ENCODE results near the gene EMILIN2.
A peak's percentile ranks its signal among the peaks of the same experiment; 100 is the strongest.
"Not testable (repeated sequence)": the region's sequence is repeated elsewhere in the genome, so short reads cannot be mapped to it uniquely, and the experiment has no call there.

EMILIN2 gene

GRCh38 chr18:2847317-2848246 lies 776 bp downstream of the EMILIN2 start:
- peak; percentile 15 to 32 for DNase-seq

DNA sequence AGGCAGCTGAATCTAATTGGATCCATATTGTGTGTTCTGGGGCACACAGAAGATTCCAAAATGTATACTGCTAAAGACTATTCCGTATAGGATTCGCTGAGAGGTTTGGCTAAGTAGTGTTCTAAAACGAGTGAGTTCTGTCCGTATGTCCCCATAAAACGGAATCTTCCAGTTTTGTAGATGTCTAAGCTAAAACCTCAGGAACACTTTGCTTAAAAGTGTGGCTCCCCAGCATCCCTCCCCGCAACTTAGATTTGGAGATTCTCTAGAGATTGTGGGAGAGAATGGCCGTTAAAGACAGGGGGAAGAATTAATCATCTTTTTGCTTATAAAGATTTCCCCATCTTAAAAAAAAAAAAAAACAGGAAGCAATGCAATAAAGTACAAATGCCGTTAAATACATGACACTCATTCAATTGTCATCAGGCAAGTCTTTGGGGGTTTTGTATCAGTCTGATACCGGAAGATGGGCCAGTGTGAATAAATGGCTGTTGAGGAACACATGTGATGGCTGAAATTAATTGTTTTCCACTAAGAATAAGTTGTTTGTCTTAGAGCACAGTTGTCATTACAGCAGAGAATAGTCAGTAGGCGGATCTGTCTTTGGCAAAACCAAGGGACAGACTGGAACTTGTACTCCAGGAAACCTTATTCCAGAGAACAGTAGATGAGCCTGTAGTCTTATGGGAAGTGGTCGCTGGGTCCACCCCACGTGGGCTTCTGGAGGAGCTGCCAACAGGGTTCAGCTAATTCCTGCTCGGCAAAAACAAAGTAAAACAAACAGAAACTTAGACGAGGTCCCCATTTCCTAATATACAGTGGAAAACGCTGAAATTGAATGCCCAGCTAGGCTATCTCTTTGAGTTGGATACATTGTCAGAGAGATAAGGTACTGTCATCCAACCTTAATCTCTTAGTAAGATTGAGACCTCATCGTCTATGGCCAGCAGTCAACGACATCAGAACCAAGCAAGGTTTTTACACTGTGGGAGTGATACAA lies 1.7 kb downstream of the EMILIN2 start:
- DNase-seq: no peak

DNA sequence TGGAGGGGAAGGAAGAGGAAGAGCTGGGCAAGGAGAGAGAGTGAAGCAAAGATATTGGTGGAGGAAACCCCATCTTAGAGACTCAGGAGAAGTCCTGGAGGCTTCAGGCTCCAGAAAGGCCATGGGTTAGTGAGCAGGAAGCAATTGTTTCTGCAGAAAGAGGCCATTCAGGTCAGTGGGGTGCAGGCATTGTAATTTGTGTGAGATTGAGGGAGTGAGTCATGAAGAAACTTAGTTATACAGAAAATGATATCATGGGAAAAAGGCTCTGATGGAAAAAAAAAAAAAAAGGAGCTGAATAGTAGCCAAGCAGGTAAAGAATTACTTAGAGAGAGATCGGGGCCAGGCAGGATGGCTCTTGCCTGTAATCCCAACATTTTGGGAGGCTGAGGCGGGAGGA lies 4.0 kb downstream of the EMILIN2 start:
- DNase-seq: no peak

GRCh38 chr18:2851771-2852170 lies 5.0 kb downstream of the EMILIN2 start:
- no peak for DNase-seq

GRCh38 chr18:2852460-2852859 lies 5.7 kb downstream of the EMILIN2 start:
- not testable (repeated sequence) for DNase-seq

GRCh38 chr18:2853173-2853925 lies 6.5 kb downstream of the EMILIN2 start:
- no peak for DNase-seq

GRCh38 chr18:2853926-2854664 lies 7.3 kb downstream of the EMILIN2 start:
- no peak for DNase-seq

GRCh38 chr18:2854875-2855274 lies 8.1 kb downstream of the EMILIN2 start:
- DNase-seq: no peak

- no peak for DNase-seq
Measured at GRCh38 chr18:2855560-2856350, 8.9 kb downstream of the EMILIN2 start.

GRCh38 chr18:2856547-2857170 lies 9.9 kb downstream of the EMILIN2 start:
- DNase-seq: no peak

DNA sequence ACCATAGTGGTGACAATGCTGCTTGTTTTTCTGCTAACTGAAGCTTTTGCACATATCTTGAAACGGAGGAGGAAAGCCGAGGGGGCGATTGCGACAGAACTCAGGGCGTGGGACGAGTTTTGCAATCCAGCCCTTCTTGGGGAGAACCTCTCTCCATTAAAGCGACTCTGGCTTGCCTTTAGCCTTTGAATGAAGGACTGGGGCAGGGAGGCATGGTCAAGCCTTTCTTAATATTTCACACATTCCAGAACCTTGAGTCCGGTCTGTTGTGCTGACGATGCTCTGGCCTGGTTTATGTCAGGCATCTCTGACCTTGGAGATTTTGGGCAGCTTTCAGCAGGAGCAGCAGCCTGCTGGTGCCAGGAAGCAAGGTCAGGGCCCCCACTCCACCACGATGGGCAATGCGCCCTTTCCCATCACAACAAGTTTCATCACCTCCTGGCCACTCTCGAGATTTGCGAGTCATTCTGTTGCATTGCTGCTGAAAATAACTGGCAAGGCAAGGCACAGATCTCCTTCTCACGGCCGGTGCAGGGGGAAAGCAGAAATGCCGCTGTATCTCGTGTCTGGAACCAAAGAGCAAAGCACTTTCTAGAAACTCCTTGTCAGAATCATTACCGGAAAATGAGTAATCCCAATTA lies 10.8 kb downstream of the EMILIN2 start:
- DNase-seq: no peak

- not testable (repeated sequence) for DNase-seq
Measured at GRCh38 chr18:2860397-2860796, 13.6 kb downstream of the EMILIN2 start.

GRCh38 chr18:2863997-2864396 lies 17.2 kb downstream of the EMILIN2 start:
- DNase-seq: not testable (repeated sequence)

DNA sequence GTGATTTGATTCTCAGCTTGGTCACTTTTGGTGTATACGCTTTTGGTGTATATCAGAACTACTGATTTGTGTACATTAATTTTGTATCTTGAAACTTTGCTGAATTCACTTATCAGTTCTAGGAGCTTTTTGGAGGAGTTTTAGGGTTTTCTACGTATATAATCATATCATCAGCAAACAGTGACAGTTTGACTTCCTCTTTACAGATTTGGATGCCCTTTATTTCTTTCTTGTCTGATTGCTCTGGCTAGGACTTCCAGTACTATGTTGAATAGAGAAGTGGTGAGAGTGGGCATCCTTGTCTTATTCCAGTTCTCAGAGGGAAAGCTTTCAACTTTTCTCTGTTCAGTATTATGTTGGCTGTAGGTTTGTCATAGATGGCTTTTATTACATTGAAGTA lies 19.7 kb downstream of the EMILIN2 start:
- not testable (repeated sequence) for DNase-seq

GRCh38 chr18:2869207-2869606 lies 22.4 kb downstream of the EMILIN2 start:
- DNase-seq: no peak

- DNase-seq: no peak
Measured at GRCh38 chr18:2871111-2871720, 24.4 kb downstream of the EMILIN2 start.

DNA sequence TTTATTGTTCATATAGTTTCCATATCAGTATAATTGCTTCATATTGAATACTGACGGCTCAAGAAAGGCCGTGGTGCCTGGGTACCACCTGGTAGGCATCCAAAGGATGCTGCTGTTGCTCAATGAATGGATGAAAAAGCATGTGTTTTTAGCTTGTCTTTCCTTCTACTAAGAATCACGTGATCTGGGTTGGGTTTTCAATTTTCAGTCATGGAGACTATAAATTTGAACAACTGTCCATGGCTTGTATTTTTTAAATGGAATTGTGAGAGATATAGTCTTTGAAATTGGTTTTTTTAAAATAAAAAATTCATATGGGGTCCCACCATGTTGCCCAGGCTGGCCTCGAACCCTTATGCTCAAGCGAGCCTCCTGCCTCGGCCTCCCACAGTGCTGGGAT lies 25.3 kb downstream of the EMILIN2 start:
- no peak for DNase-seq

DNA sequence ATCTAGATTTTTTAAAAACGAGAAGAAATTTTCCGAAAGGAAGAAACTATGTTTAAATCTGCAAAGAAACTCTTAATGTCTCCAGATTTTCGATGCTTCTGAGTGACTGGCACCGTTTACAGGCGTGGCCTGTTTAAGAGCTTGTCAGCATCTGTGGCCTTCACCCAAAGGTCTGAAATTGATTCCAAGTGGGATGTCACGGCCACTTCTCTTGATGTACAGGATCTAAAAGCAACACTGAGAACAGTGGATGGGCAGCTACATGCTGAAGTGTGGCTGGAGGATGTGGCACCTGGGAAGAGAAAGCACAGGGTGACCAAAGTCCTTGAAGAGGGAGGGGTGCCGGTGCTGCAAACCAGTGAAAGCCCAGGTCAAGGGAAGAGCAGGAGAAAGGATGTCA lies 28.0 kb downstream of the EMILIN2 start:
- no peak for DNase-seq

- DNase-seq: no peak
Measured at GRCh38 chr18:2878656-2879330, 32.0 kb downstream of the EMILIN2 start.
